ENCODE data around the gene AOPEP. TPM values are rescaled to one million over a fixed set of nuclear protein-coding genes. Genes with fewer than 3 reads are reported as not detected.

AOPEP gene, protein sequence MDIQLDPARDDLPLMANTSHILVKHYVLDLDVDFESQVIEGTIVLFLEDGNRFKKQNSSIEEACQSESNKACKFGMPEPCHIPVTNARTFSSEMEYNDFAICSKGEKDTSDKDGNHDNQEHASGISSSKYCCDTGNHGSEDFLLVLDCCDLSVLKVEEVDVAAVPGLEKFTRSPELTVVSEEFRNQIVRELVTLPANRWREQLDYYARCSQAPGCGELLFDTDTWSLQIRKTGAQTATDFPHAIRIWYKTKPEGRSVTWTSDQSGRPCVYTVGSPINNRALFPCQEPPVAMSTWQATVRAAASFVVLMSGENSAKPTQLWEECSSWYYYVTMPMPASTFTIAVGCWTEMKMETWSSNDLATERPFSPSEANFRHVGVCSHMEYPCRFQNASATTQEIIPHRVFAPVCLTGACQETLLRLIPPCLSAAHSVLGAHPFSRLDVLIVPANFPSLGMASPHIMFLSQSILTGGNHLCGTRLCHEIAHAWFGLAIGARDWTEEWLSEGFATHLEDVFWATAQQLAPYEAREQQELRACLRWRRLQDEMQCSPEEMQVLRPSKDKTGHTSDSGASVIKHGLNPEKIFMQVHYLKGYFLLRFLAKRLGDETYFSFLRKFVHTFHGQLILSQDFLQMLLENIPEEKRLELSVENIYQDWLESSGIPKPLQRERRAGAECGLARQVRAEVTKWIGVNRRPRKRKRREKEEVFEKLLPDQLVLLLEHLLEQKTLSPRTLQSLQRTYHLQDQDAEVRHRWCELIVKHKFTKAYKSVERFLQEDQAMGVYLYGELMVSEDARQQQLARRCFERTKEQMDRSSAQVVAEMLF
- 6.7 TPM for polyA plus RNA-seq (2012; ENCODE audit: insufficient read depth, insufficient read length)

GRCh38 chr9:94726495-94727191, at the start of gene AOPEP:
AOPEP (plus strand) TSS chr9:94726699; CDS start chr9:94759784, 33,085 bp downstream.
- peak; percentile 94 for DNase-seq (ENCODE audit: low read depth, low spot score)
- peak within 1 kb of the TSS; percentile 98 for H3K4me3 ChIP-seq (ENCODE audit: low read length)

DNA sequence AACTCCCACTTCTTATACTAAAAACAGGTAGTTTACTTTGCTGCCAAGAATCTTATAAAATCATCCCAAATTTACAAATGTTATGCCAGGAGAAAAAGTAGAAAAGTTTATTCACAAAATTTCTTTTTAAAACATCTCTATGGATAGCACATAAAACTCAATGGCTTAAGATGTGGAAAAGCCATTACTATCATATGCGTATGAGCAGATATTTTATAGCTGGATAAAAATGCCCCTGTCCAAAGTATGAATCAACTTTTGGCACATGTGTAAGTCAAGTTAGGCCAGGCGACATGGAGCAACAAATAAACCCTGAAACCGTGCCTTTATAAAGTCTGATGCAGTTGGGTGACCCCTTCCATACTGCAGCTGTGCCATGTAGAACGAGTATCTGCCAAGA, 48.6 kb upstream of the AOPEP start:
- DNase-seq (ENCODE audit: low read depth, low spot score) = no peak
- no peak overlapping the region for H3K4me3 ChIP-seq (ENCODE audit: low read length)

DNA sequence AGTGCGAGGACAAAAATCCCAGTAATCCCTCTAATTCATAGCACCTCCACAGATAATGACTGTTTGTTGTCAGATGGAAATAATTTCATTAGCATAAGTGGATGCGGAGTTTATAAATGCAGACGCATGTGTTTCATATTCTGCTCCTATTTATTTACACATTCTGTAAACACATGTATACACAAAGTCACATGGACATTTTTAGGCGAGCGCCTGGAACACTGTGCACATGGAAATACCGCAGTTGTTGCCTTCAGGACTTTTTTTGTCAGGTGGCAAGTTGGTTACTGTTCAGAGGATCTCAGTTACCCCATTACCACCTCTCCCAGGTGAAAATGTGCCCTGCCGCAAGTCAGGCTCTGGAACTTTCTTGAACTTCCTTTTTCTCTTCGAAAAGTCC, 46.9 kb upstream of the AOPEP start:
- no peak for DNase-seq (ENCODE audit: low read depth, low spot score)
- H3K4me3 ChIP-seq (ENCODE audit: low read length) = no peak overlapping the region

GRCh38 chr9:94680020-94680419, 46.5 kb upstream of the AOPEP start:
- DNase-seq (ENCODE audit: low read depth, low spot score) = no peak
- H3K4me3 ChIP-seq (ENCODE audit: low read length) = no peak overlapping the region

DNA sequence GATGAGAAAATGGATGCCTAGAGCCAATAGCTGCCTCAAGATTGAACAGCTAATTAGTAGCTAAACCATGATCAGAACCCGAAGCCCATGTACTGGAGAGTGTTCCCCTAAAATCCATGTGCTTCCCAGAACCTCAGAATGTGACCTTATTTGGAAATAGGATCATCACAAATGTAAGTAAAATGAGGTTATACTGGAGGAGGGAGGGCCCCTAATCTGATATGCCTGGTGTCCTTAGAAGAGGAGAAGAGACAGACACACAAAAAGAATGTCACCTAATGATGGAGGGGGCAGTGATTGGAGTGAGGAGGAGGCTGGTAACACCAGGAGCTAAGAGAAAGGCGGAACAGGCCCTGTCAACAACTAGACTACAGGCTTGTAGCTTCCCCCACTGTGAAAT, 45.9 kb upstream of the AOPEP start:
- DNase-seq (ENCODE audit: low read depth, low spot score) = no peak
- H3K4me3 ChIP-seq (ENCODE audit: low read length) = no peak overlapping the region

GRCh38 chr9:94681508-94681907, 45.0 kb upstream of the AOPEP start:
- DNase-seq (ENCODE audit: low read depth, low spot score) = peak; percentile 34
- H3K4me3 ChIP-seq (ENCODE audit: low read length) = no peak overlapping the region

DNA sequence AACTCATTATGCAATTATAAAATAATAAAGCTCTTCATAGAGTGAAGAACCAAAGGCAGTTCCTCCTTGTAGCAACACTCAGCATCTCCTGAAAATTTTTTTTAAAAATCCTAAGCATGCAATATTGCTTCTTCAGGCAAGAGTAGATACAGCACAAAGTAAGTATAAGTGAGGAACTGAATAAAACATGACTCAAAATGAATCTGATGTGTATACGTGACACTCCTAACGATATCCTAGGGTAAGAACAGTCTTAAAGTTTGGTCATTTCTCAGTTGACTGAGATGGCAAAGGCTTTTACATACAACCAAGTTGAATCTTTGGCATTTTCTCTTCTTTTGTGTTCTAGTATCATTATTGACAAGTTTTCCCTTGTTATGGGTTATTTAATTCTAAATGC, 41.1 kb upstream of the AOPEP start:
- no peak overlapping the region for H3K4me3 ChIP-seq (ENCODE audit: low read length)
- DNase-seq (ENCODE audit: low read depth, low spot score) = no peak

GRCh38 chr9:94687451-94687850, 39.0 kb upstream of the AOPEP start:
- no peak overlapping the region for H3K4me3 ChIP-seq (ENCODE audit: low read length)
- no peak for DNase-seq (ENCODE audit: low read depth, low spot score)

- H3K4me3 ChIP-seq (ENCODE audit: low read length) = no peak overlapping the region
- no peak for DNase-seq (ENCODE audit: low read depth, low spot score)
Measured at GRCh38 chr9:94690344-94690743, 36.2 kb upstream of the AOPEP start.

- no peak overlapping the region for H3K4me3 ChIP-seq (ENCODE audit: low read length)
- DNase-seq (ENCODE audit: low read depth, low spot score) = no peak
Measured at GRCh38 chr9:94692601-94693000, 33.9 kb upstream of the AOPEP start.

DNA sequence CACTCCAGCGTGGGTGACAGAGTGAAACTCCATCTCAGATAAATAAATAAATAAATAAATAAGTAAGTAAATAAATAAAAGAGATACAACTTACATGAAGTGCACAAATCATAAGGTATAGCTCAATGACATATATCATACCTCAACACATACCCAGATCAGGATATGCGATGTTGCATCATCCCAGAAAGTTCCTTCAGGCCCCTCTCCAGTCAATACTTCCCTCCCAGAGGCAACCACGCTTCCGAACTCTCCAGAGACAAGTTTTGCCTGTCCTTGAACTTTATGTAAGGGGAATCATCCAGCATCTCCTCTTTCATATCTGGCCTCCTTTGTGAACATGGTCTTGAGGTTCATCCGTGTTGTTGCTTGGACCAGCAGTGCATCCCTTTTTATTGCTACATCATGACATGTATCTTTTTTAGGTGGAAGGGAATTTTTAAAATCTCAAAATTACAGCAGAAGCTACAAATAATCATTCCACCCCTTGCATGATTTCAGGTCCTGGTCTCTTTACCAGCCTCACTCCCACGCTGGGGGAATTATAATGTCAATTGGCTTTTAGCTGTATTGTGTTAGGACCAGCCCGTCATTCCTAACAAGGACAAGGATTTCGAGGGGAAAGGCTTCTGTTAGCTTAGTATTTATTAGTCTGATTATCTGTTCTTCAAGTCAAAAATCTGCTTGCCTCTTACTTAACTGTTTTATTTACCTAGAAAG, 32.9 kb upstream of the AOPEP start:
- no peak for DNase-seq (ENCODE audit: low read depth, low spot score)
- no peak overlapping the region for H3K4me3 ChIP-seq (ENCODE audit: low read length)

DNA sequence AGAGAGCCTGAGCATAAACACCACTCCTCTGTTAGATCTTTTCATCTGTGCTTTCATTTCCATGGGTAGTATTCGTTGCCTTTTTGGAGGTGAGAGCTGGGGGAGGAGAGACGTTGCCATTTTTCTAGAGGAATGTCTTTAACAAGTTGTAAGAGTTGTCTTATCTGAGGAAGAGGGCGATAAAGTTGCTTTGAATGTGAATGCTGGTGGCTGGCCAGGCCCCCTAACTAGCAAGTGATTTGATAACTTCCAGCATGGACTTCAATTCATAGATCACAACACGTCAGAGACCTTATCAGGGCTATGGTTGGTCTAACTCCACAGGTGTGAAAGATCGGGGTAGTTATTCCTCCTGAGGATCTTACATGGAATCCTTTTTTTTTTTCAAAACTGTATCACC, 30.0 kb upstream of the AOPEP start:
- no peak for DNase-seq (ENCODE audit: low read depth, low spot score)

GRCh38 chr9:94697972-94698581, 28.4 kb upstream of the AOPEP start:
- no peak overlapping the region for H3K4me3 ChIP-seq (ENCODE audit: low read length)
- no peak for DNase-seq (ENCODE audit: low read depth, low spot score)

More for the DNA sequence above, 30.0 kb upstream of the AOPEP start:
- H3K4me3 ChIP-seq (ENCODE audit: low read length) = no peak overlapping the region

DNA sequence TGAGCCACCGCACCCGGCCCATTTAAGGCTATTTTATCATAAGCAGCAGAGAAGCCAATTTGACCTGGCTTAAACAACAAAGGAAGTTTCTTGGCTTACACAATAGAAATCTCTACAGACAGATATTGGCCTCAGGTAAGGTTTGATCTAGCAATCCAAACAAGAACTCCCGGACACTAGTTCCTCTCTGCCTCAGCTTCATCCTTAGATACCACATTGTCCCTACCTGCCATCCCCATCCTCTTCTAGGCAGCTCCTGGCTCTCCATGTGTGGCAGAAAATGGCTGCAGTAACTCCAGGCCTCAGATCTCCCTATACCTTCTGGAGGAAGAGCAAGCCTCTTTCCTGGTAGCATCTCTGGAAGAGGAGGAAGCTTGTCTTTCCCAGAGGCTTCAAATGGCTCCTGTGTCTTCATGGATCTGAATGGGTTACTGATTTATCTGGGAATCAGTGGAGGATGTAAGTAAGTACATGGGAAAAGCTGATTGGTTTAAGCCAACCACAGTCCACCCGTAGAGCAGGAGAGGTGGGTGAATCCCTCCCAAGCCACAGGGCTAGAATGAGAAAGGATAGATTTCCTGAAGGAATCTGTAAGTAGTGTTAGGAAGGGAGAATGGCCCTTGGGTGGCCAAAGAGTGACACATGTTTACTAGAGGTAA, 26.7 kb upstream of the AOPEP start:
- H3K4me3 ChIP-seq (ENCODE audit: low read length) = no peak overlapping the region
- DNase-seq (ENCODE audit: low read depth, low spot score) = no peak

DNA sequence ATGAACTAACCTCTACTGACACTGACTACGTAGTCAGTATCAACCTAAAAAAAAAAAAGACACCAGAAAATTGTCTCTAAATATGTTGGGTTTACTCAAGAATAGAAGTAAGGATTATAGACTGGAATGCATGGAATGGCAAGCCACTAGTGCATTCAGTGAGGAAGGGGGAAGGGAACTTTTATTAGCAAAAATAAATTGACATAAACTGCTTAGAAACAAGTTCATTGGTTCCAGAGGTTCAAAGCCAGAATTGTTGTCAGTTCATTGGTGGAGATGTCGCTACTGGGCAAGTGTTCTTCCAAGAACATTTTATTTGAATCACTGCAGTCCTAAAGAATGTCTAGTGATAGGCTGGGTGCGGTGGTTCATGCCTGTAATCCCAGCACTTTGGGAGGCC, 26.1 kb upstream of the AOPEP start:
- DNase-seq (ENCODE audit: low read depth, low spot score) = no peak
- H3K4me3 ChIP-seq (ENCODE audit: low read length) = no peak overlapping the region

DNA sequence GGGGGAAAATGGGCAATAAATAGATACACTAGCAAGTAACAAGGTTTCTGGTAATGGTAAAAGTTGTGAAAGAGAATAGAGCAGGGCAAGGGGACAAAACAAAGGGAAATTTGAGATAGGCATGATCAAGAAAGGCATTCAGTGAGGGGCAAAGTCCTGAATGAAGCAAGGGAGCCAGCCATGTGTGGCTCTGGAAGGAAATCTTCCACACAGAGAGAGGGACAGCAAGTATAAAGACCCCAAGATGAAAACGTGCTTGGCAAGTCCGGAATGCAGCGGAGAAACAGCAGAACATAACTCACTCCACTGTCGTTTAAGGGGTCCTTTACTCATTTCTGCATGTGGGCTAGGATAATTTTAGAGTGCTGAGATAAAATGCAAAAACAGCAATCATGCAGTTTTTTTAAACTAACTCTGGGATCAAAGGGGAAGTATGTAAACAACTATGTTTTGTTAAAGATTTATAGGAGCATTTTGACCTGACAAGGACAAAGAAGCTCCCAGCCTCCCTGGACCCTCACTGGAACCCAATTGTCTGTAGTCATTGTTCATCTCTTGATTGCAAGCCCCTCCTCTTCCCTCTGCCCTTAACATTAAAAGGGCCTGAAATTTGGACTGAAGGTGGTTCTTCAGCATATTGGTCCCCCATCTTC, 22.9 kb upstream of the AOPEP start:
- H3K4me3 ChIP-seq (ENCODE audit: low read length) = no peak overlapping the region
- no peak for DNase-seq (ENCODE audit: low read depth, low spot score)

DNA sequence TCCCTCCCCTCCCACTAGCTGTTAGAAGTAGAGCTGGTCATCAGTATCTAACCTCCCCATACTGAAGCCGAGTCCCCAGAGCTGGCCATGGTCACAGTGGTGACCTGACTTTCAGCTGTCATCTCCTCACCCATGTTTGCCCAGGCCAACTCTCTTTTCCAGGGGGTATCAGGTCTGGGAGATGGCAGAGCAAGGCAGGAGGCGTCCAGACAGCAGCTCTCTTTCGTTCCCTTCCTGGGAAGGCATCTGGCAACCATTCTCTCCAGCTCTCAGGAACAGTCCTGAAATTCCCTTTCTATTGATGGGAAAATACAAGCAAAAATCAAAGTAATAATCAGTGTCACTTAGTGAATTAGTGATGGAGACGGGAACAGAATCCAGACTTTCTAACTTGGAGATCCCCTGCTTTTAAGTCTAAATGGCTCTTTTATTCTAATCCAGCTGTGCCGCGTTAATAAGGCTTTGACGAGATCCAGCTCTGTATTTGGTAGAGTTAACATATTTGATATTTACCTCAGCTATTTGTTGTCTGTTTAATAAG, 21.3 kb upstream of the AOPEP start:
- no peak overlapping the region for H3K4me3 ChIP-seq (ENCODE audit: low read length)
- DNase-seq (ENCODE audit: low read depth, low spot score) = no peak

DNA sequence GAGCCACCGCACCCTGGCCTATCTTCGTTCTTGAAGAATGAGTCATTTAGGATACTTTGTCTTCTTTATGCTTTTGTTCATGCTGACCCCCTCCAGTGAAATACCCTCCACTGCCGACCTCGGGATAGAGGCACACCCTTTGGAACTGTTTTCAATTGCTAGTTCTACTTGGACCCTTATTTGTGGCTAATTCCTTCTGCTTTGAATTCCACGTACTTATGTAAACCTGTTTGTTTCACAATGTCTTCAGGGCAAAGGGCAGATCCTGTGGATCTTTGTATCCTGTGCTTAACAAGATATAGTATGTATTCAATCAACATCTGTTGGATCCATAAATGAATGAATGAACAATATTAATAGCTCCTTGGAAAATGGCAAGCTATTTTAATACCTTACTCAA, 19.6 kb upstream of the AOPEP start:
- H3K4me3 ChIP-seq (ENCODE audit: low read length) = no peak overlapping the region
- DNase-seq (ENCODE audit: low read depth, low spot score) = no peak
